GM21825 (cell line): ENCODE results near the gene ANO5.

Source experiments
- ATAC-seq: cut with Tn5 transposase; IDR thresholded peaks from one replicate; pipeline ENCODE4 v1.9.1; 2021; ENCODE audit warnings: mild to moderate bottlenecking, moderate library complexity; ENCODE audit not compliant: unreplicated experiment

ANO5 gene

GRCh38 chr11:22317656-22318055 lies 124.8 kb downstream of the ANO5 start:
- no peak for ATAC-seq

- ATAC-seq: no peak
Observed at GRCh38 chr11:22331771-22332170, 138.9 kb downstream of the ANO5 start.
